GM12878 (cell line): ENCODE results near the gene SDC1. TPM values are rescaled to one million over a fixed set of nuclear protein-coding genes. Genes with fewer than 3 reads are reported as not detected.

Source experiments
- ATAC-seq: fragments of 200-7000 bp; cut with Tn5 transposase; 3 replicates; pipeline ENCODE4 v1.9.1; 2020; ENCODE audit warnings: mild to moderate bottlenecking, moderate library complexity
- BruUV-seq: library from RNA; stranded (reverse); fragments of 400-500 nt; replicated peaks from 2 replicates; lab custom pipeline; 2021; lab: Mats Ljungman, UMichigan
- CTCF ChIA-PET: fragments of 300-600 bp; sonication (Branson Sonifier 250); formaldehyde crosslinking; extraction: SDS; loops from one replicate; lab custom pipeline; 2021; ENCODE audit warnings: inconsistent platforms; lab: Yijun Ruan, JAX
- POLR2A ChIA-PET: fragments of 350-600 bp; formaldehyde crosslinking; extraction: SDS; loops from one replicate; lab custom pipeline; 2021; ENCODE audit warnings: inconsistent platforms; lab: Charles Lee
- RAD21 ChIA-PET: fragments of 300-600 bp; sonication (Branson Sonifier 250); formaldehyde crosslinking; loops from one replicate; lab custom pipeline; 2023; ENCODE audit warnings: antibody characterized with exemption; ENCODE audit not compliant: unreplicated experiment; lab: Charles Lee
- SMC1A ChIA-PET: fragments of 300-600 bp; sonication (Branson Sonifier 250); formaldehyde crosslinking; loops from one replicate; lab custom pipeline; 2023; ENCODE audit not compliant: unreplicated experiment, uncharacterized antibody; lab: Charles Lee
- DNase-seq: peaks from one replicate; pipeline ENCODE4 v3.0.0-alpha.2; 2011; ENCODE audit warnings: low read depth, low spot score
- FAIRE-seq: peaks from 3 replicates; lab custom pipeline; 2011; peaks lifted over from hg19 to GRCh38; lab: Jason Lieb, UNC
- H2AFZ ChIP-seq: 2 replicates; pipeline ENCODE4 v1.6.0; 2011; ENCODE audit warnings: low read depth, low read length, control low read depth; ENCODE audit not compliant: control insufficient read depth
- H3K27ac ChIP-seq: 2 replicates; pipeline ENCODE4 v1.5.1; 2011; ENCODE audit warnings: control low read depth; ENCODE audit not compliant: control insufficient read depth, insufficient read depth
- H3K27me3 ChIP-seq, 2 experiments: replicated peaks in 1 of 2; 2 replicates each; pipeline versions ENCODE4 v1.6.0 to v1.6.1; 2011; ENCODE audit warnings: low read length in 1 of 2; ENCODE audit not compliant: control insufficient read depth in 2 of 2, insufficient read depth in 2 of 2
- H3K36me3 ChIP-seq, 2 experiments: 2 replicates each; pipeline ENCODE4 v1.5.1; 2011; ENCODE audit warnings: low read length in 1 of 2; ENCODE audit not compliant: control insufficient read depth in 2 of 2, insufficient read depth in 2 of 2
- H3K4me1 ChIP-seq: 2 replicates; pipeline ENCODE4 v1.6.1; 2011; ENCODE audit warnings: mild to moderate bottlenecking, low read length, moderate library complexity, mixed read lengths; ENCODE audit not compliant: control insufficient read depth, insufficient read depth
- H3K4me2 ChIP-seq: 2 replicates; pipeline ENCODE4 v1.6.0; 2011; ENCODE audit warnings: control low read depth; ENCODE audit not compliant: control insufficient read depth, insufficient read depth
- H3K4me3 ChIP-seq: fragments of 200-600 bp; sonication (generic); 2 replicates; pipeline ENCODE4 v1.5.1; 2016
- H3K79me2 ChIP-seq: 2 replicates; pipeline ENCODE4 v1.6.0; 2011; ENCODE audit warnings: low read length; ENCODE audit not compliant: control insufficient read depth, insufficient read depth
- H3K9ac ChIP-seq: 2 replicates; pipeline ENCODE4 v1.8.0; 2011; ENCODE audit warnings: low read length, control low read depth, mixed read lengths; ENCODE audit not compliant: control insufficient read depth, insufficient read depth
- H3K9me3 ChIP-seq: replicated peaks from 3 replicates; pipeline ENCODE4 v1.5.1; 2011; ENCODE audit warnings: mild to moderate bottlenecking, low read length; ENCODE audit not compliant: control insufficient read depth, insufficient read depth
- H4K20me1 ChIP-seq: 2 replicates; pipeline ENCODE4 v1.6.0; 2011; ENCODE audit not compliant: control insufficient read depth, insufficient read depth
- BACH1 ChIP-seq: fragments of 450-650 bp; IDR thresholded peaks from 2 replicates; pipeline ENCODE4 v1.6.1; 2017; ENCODE audit warnings: mild to moderate bottlenecking, borderline replicate concordance
- BMI1 ChIP-seq: fragments of 450-650 bp; IDR thresholded peaks from 2 replicates; pipeline ENCODE4 v1.6.1; 2016; ENCODE audit warnings: mild to moderate bottlenecking, moderate library complexity, borderline replicate concordance
- GATAD2B ChIP-seq: fragments of 450-650 bp; conservative IDR thresholded peaks from 2 replicates; pipeline ENCODE4 v1.6.1; 2017; ENCODE audit warnings: low read depth, mild to moderate bottlenecking, moderate library complexity
- KDM1A ChIP-seq: fragments of 200-600 bp; sonication (generic); IDR thresholded peaks from 2 replicates; pipeline ENCODE4 v1.6.1; 2016; ENCODE audit warnings: borderline replicate concordance
- NRF1 ChIP-seq: conservative IDR thresholded peaks from 2 replicates; pipeline ENCODE4 v1.6.1; 2011; ENCODE audit warnings: mild to moderate bottlenecking, low read depth, low read length, improper control_type of control experiment
- RCOR1 ChIP-seq: conservative IDR thresholded peaks from 2 replicates; pipeline ENCODE4 v1.6.1; 2012; ENCODE audit warnings: low read depth, low read length, improper control_type of control experiment
- SIN3A ChIP-seq: IDR thresholded peaks from 2 replicates; pipeline ENCODE4 v1.6.1; 2012; ENCODE audit warnings: low read depth, low read length, improper control_type of control experiment
- SMAD5 ChIP-seq: IDR thresholded peaks from 2 replicates; pipeline ENCODE4 v1.6.1; 2016; ENCODE audit warnings: antibody characterized with exemption, low read depth
- TBL1XR1 ChIP-seq: IDR thresholded peaks from 2 replicates; pipeline ENCODE4 v1.6.1; 2012; ENCODE audit warnings: low read depth, low read length, improper control_type of control experiment
- ZNF217 ChIP-seq: fragments of 450-650 bp; IDR thresholded peaks from 2 replicates; pipeline ENCODE4 v1.6.1; 2017; ENCODE audit warnings: antibody characterized with exemption, mild to moderate bottlenecking
- ZNF24 ChIP-seq: fragments of 450-650 bp; IDR thresholded peaks from 2 replicates; pipeline ENCODE4 v1.6.1; 2017; ENCODE audit warnings: antibody characterized with exemption, mild to moderate bottlenecking
- ZNF384 ChIP-seq: IDR thresholded peaks from 2 replicates; pipeline ENCODE4 v1.6.1; 2012; ENCODE audit warnings: low read depth, mild to moderate bottlenecking, low read length, improper control_type of control experiment, borderline replicate concordance
- WGBS: methylation state at CpG from one replicate; pipeline ENCODE4 v1.1.6; 2016; ENCODE audit warnings: low lambda C conversion rate; ENCODE audit not compliant: insufficient replicate concordance, insufficient coverage; ENCODE audit errors: missing lambda C conversion rate; 5-methylcytosine and 5-hydroxymethylcytosine counted together
- in situ Hi-C: fragments of 300-500 bp; cut with MboI; formaldehyde crosslinking; loops from 9 replicates; pipeline ENCODE4 v1.14.3; 2018; ENCODE audit warnings: mixed read lengths
- intact Hi-C: fragments of 100-400 bp; cut with micrococcal nuclease; formaldehyde crosslinking; loops from one replicate; pipeline ENCODE4 v1.14.2; 2022; ENCODE audit not compliant: unreplicated experiment
- polyA plus RNA-seq, 11 experiments: library from polyadenylated mRNA; depleted of rRNA in 4 of 11; unstranded in 6 of 11; stranded (reverse) in 5 of 11; fragments of >200 nt; fragmentation: Nextera tagmentation in 4 of 11; fragmentation: Illumina TruSeq in 1 of 11; extraction: Ambion mirVana in 4 of 11; extraction: Trizol in 1 of 11; gene quantifications; 1 replicate in 1 of 11; 2 replicates in 10 of 11; pipeline versions ENCODE4 v1.2.1 to v1.2.3, GENCODE V29; 2011 to 2016; ENCODE audit warnings: inconsistent platforms in 2 of 11, missing spikeins in 2 of 11, low read depth in 1 of 11
- total RNA-seq, 4 experiments: library from RNA; depleted of rRNA in 3 of 4; stranded (reverse); fragments of >200 nt in 3 of 4; fragmentation: Illumina TruSeq in 1 of 4; extraction: Trizol in 1 of 4; gene quantifications; 2 replicates each; pipeline versions ENCODE4 v1.2.1 to v1.2.3, GENCODE V29; 2013 to 2021
- TF ChIP-seq, protein P1 (sequence below): fragments of 450-650 bp; formaldehyde crosslinking; IDR thresholded peaks from 2 replicates; pipeline ENCODE4 v1.4.0; 2022; ENCODE audit warnings: mild to moderate bottlenecking, moderate library complexity
- TF ChIP-seq, protein P2 (sequence below): fragments of 450-650 bp; conservative IDR thresholded peaks from 2 replicates; pipeline ENCODE4 v1.6.1; 2017; ENCODE audit warnings: mild to moderate bottlenecking, moderate library complexity
- TF ChIP-seq, protein P3 (sequence below): fragments of 450-650 bp; IDR thresholded peaks from 2 replicates; pipeline ENCODE4 v1.6.1; 2017; ENCODE audit warnings: mild to moderate bottlenecking, low read depth, inconsistent platforms; ENCODE audit not compliant: poor library complexity, severe bottlenecking
- TF ChIP-seq, protein P4 (sequence below): fragments of 450-650 bp; IDR thresholded peaks from 2 replicates; pipeline ENCODE4 v1.6.1; 2017; ENCODE audit warnings: borderline replicate concordance

SDC1 gene
- total and polyA plus RNA-seq, 10 of the 15 experiments (the other 5 are each of a cell fraction or from before 2014, with no cell fraction given): 0.85 to 36.8 (median 23.7) TPM

DNA sequence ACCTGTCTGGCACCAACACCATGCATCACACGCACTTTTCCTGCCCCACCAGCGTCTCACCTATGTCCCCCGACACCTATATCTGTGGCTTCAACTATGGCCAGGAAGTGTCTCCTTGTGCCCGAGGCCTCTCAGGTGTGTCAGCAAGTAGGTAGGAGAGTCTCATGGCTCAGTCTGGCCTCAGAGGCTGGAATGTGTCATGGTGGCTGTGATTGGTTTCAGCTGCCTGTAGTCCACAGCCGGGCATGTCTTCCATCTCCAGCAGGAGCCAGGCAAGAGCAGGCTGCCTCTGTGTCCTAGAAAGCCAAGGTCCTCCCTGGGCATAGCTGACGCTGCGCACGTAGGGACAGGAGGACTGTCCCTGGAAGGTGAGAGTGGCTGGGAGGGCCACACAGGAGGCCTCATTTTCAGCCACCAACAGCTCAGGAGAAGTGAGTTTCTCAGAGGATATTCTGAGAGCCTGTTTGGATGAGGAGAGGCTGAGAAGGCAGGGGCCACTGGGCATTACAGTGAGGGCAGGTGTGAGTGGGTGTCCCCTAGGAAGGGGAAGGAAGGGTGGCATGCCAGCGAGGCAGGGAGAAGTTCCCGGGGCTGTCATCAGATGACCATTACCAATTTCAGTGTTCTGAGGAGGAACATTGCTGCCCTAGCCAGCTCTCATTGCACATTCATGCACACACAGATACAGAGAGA is 47.2 kb downstream of the SDC1 start:
- ATAC-seq (no peak), DNase-seq (no peak), FAIRE-seq (no peak)
- intact Hi-C loops (no loop called here), in situ Hi-C loops (no loop called here)
- CTCF ChIA-PET: interaction anchor here (0.8 kb wide), 1 partner anchor 50 kb away, joined by 3 read pairs; no protein-coding TSS in a partner anchor
- H3K4me2 ChIP-seq: no peak overlapping the region
- BruUV-seq: no TSS peak
- no peaks in the 10 kb centered on the region for H4K20me1 ChIP-seq
- no peaks in the 10 kb centered on the region for H3K9me3 ChIP-seq
- SMC1A ChIA-PET: no interaction called here
- no peaks in the 10 kb centered on the region for H3K79me2 ChIP-seq
- H2AFZ ChIP-seq: no peak overlapping the region
- no peaks in the 10 kb centered on the region for H3K27me3 ChIP-seq
- H3K4me1 ChIP-seq: no peaks in the 10 kb centered on the region
- no peaks in the 10 kb centered on the region for H3K36me3 ChIP-seq
- no peak overlapping the region for H3K9ac ChIP-seq
- H3K27ac ChIP-seq: no peak overlapping the region
- POLR2A ChIA-PET: interaction anchor here (1.2 kb wide), 1 partner anchor 48 kb away, joined by 3 read pairs; no protein-coding TSS in a partner anchor
- WGBS: 69% methylated on average over 10 of the region's 10 CpGs
- RAD21 ChIA-PET: interaction anchor here (1.7 kb wide), 1 partner anchor 47 kb away, joined by 3 read pairs; the partner anchor contains the start of gene SDC1
- no peak overlapping the region for H3K4me3 ChIP-seq
- TF ChIP-seq ZNF217 (no peak), TBL1XR1 (no peak), SMAD5 (no peak), KDM1A (no peak), ZNF24 (no peak), RCOR1 (no peak), SIN3A (no peak), BMI1 (no peak), GATAD2B (no peak), BACH1 (no peak), ZNF384 (no peak), NRF1 (no peak)
- TF ChIP-seq, protein P1, sequence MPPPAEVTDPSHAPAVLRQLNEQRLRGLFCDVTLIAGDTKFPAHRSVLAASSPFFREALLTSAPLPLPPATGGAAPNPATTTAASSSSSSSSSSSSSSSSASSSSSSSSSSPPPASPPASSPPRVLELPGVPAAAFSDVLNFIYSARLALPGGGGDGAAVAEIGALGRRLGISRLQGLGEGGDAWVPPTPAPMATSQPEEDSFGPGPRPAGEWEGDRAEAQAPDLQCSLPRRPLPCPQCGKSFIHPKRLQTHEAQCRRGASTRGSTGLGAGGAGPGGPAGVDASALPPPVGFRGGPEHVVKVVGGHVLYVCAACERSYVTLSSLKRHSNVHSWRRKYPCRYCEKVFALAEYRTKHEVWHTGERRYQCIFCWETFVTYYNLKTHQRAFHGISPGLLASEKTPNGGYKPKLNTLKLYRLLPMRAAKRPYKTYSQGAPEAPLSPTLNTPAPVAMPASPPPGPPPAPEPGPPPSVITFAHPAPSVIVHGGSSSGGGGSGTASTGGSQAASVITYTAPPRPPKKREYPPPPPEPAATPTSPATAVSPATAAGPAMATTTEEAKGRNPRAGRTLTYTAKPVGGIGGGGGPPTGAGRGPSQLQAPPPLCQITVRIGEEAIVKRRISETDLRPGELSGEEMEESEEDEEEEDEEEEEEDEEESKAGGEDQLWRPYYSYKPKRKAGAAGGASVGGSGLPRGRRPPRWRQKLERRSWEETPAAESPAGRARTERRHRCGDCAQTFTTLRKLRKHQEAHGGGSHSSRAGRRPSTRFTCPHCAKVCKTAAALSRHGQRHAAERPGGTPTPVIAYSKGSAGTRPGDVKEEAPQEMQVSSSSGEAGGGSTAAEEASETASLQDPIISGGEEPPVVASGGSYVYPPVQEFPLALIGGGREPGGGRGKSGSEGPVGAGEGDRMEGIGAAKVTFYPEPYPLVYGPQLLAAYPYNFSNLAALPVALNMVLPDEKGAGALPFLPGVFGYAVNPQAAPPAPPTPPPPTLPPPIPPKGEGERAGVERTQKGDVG (CRISPR knock-in tag): no peak
- TF ChIP-seq, protein P2, sequence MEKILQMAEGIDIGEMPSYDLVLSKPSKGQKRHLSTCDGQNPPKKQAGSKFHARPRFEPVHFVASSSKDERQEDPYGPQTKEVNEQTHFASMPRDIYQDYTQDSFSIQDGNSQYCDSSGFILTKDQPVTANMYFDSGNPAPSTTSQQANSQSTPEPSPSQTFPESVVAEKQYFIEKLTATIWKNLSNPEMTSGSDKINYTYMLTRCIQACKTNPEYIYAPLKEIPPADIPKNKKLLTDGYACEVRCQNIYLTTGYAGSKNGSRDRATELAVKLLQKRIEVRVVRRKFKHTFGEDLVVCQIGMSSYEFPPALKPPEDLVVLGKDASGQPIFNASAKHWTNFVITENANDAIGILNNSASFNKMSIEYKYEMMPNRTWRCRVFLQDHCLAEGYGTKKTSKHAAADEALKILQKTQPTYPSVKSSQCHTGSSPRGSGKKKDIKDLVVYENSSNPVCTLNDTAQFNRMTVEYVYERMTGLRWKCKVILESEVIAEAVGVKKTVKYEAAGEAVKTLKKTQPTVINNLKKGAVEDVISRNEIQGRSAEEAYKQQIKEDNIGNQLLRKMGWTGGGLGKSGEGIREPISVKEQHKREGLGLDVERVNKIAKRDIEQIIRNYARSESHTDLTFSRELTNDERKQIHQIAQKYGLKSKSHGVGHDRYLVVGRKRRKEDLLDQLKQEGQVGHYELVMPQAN: no peak
- TF ChIP-seq, protein P3, sequence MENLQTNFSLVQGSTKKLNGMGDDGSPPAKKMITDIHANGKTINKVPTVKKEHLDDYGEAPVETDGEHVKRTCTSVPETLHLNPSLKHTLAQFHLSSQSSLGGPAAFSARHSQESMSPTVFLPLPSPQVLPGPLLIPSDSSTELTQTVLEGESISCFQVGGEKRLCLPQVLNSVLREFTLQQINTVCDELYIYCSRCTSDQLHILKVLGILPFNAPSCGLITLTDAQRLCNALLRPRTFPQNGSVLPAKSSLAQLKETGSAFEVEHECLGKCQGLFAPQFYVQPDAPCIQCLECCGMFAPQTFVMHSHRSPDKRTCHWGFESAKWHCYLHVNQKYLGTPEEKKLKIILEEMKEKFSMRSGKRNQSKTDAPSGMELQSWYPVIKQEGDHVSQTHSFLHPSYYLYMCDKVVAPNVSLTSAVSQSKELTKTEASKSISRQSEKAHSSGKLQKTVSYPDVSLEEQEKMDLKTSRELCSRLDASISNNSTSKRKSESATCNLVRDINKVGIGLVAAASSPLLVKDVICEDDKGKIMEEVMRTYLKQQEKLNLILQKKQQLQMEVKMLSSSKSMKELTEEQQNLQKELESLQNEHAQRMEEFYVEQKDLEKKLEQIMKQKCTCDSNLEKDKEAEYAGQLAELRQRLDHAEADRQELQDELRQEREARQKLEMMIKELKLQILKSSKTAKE: no peak
- TF ChIP-seq, protein P4, sequence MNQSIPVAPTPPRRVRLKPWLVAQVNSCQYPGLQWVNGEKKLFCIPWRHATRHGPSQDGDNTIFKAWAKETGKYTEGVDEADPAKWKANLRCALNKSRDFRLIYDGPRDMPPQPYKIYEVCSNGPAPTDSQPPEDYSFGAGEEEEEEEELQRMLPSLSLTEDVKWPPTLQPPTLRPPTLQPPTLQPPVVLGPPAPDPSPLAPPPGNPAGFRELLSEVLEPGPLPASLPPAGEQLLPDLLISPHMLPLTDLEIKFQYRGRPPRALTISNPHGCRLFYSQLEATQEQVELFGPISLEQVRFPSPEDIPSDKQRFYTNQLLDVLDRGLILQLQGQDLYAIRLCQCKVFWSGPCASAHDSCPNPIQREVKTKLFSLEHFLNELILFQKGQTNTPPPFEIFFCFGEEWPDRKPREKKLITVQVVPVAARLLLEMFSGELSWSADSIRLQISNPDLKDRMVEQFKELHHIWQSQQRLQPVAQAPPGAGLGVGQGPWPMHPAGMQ: no peak
